HK-2 (cell line): ENCODE data around the gene EHBP1L1.

Source experiments
- DNase-seq: peaks from one replicate; pipeline ENCODE4 v3.0.0-alpha.2; 2018; ENCODE audit not compliant: unreplicated experiment

Gene EHBP1L1

DNA sequence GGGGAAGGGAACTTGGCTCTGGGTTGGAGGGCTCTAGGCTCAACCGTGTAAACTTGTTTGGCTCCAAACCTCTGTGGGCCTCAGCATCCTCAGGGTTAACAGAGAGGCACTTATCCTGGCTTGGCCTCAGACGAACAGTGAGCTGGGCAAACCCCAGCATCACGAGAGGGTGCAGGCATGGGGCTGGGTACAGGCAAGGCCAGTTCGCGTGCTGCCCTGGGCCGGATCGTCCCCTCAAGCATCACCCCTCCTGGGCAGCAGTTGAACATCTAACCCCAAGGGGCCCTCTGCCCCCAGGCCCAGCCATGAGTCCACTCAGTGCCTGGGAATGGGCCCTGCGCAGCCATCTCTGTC is 1.9 kb downstream of the EHBP1L1 start:
- no peak for DNase-seq

DNA sequence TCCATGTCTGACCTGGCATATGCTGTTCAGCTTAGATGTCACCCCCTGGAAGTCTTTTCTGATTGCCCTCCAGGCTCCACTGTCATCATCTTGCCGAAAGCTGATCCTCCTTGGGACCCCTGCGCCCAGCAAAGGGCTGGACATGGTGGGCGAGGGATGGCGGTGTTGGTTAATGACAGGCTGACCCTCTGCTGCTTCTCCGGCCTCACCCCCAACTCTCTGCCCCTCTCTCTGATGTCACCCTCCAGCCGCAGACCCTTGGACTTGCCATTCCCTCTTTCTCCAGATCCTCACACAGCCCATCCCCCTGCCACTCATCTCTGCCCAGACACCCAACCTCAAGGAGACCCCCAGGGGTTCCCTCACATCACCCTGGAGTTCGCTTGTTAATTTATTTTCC is 2.3 kb downstream of the EHBP1L1 start:
- no peak for DNase-seq

DNA sequence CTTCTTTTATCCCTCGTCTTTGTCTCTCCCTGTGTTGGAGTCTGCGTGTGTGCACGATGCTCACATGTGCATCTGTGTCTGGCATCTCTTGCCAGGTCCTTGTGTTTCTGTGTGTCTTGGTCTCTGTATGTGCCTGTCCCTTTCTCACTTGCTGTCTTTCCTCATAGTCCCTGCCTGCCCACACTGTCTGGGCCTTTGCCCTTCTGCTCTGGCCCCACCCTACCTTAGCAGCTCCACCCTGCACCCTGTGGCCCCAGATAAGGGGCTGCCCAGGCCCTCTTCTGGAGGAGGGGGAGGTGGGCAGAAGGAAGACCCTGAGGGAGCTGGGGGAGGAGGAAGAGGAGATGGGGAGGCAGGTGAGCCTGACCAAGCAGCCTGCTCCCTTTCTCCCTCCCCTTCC is 2.8 kb downstream of the EHBP1L1 start:
- DNase-seq, result no peak

DNA sequence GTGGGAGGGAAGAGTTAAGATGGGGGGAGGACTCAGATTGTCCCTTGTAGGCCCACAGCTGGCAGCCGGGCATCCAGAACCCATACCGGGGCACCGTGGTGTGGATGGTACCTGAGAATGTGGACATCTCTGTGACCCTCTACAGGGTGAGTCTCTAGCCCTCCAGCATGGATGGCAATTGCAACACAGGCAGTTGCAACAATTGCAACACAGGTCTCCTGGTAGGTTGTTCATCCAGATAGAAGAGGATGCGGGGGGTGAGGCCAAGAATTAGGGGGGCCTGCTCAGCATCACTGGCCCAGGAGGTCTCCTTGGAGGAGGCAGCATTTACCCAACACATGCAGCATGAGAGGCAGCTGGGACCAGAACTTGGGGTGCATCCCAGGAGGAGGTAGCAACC is 3.4 kb downstream of the EHBP1L1 start:
- DNase-seq, result no peak

DNA sequence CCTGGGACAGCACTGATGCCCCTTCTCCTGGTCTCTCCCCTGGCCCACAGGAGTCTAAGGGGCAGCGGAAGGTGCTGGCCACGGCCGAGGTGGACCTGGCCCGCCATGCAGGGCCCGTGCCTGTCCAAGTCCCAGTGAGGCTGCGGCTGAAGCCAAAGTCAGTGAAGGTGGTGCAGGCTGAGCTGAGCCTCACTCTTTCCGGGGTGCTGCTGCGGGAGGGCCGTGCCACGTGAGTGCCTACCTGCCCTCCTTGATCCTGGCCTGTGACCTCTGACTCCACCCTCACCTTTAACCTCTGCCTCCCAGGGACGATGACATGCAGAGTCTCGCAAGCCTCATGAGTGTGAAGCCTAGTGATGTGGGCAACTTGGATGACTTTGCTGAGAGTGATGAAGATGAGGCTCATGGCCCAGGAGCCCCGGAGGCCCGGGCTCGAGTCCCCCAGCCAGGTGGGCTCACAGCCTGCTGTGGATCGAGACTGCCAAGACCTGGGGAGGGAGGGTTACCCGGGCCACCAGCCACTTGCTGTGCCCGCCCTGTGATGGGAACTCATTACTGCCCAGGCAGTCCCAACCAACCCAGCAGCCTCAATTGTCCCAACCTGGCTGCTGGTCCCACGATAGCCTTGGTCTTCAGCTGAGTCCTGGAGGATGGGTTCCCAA is 4.3 kb downstream of the EHBP1L1 start:
- DNase-seq, result no peak

DNA sequence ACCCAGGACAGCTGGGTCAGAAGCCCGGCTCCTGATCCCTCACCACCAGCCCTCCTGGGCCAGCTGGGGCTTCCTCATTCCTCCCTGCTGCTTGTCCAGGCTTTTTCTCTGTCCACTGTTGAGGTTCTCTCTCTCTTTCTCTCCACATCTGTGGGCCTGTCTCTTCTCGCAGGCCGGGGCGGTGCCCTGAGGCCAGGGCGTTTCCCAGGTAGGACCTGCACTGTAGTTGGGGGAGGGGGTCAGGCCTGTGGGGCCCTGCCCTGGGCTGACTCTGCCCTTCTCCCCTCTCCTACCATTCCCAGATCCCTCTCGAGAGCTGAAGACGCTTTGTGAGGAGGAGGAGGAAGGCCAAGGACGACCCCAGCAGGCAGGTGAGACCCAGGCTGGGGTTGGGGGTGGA is 4.9 kb downstream of the EHBP1L1 start:
- no peak for DNase-seq

DNA sequence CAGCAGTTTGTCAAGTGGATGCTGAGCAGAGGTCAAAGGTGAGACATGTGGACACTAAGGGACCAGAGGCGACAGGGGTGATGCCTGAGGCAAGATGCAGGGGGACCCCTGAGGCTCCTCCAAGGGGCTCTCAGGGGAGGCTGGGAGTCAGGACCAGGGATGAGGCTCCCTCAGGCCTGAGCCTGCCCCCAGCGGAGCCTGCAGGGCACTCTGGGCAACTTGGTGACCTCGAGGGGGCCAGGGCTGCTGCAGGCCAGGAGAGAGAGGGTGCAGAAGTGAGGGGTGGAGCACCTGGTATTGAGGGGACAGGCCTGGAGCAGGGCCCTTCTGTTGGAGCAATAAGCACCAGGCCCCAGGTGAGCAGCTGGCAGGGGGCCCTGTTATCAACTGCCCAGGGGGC is 6.1 kb downstream of the EHBP1L1 start:
- DNase-seq, result no peak

DNA sequence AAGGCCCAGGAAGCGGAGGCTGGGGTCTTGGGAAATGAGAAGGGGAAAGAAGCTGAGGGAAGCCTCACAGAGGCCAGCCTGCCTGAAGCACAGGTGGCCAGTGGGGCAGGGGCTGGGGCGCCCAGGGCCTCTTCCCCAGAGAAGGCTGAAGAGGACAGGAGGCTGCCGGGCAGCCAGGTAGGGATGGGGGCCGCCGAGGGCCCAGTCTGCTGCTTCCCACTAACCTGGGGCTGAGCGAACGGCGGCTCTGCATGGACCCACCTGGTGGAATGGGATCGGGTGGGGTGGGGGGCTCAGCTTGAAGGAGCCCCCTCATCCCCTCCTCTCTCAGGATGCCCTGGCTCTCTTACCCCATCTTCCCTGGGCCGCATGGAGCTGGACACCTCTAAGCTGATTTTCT is 7.7 kb downstream of the EHBP1L1 start:
- no peak for DNase-seq

DNA sequence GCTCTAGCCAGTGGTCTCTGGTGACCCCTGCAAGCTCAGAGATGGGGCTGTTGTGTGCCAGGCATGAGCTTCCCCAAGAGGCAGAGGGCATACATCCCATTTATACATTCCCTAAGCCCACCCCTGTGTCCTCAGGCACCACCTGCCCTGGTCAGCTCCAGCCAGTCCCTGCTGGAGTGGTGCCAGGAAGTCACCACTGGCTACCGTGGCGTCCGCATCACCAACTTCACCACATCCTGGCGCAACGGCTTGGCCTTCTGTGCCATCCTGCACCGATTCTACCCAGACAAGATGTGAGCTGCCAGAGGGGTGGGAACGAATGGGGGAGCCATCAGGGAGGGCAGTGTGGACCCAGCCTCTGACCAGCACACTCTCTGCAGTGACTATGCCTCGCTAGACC is 8.3 kb downstream of the EHBP1L1 start:
- no peak for DNase-seq

DNA sequence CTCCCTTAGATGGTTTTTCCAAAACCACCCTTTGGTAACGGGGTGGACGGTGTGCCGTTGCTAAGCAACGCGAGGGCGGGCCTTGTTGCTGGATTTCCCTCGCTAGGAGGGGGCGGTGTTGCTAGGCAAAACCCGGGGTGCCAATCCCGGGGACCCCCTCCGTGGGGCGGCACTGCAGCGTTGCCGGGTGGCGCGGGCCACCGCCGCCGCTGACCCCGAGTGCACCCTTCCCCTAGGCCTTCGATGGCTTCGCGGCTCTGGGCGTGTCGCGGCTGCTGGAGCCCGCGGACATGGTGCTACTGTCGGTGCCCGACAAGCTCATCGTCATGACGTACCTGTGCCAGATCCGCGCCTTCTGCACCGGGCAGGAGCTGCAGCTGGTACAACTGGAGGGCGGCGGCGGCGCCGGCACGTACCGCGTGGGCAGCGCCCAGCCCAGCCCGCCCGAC is 8.9 kb downstream of the EHBP1L1 start:
- no peak for DNase-seq

DNA sequence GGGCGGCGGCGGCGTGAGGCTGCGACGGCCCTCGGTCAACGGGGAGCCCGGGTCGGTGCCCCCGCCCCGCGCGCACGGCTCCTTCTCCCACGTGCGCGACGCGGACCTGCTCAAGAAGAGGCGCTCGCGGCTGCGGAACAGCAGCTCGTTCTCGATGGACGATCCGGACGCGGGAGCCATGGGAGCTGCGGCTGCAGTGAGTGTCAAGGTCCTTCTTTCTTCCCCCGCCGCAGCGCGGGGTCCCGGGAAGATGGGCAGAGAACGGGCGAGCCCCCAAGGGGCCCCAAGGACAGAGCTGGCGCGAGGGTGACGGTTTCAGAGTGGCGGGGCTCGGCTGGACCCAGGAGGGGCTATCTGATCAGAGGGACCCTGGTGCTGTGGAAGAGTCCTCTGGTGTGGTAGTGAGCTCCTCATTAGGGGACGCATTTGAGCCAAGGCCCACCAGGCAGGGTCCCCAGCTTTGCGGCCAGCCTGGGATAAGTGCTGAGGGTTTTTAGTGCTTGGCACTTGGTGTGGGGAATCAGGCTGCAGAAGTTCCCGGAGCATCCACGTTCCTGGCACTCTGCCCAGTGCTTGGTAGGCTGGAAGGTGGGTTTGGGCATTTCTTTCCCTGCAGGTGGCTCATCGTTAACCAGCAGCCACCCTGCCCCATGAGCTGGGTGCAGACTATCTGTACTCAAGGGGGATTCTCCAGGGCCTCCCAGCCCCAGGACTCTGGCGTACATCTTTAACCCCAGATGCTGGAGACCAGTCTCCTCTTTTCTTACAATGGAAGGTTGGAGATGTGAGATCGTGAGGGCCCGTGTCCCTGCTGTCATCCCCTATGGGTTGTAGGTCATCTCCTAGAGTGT is 9.8 kb downstream of the EHBP1L1 start:
- DNase-seq, result no peak

DNA sequence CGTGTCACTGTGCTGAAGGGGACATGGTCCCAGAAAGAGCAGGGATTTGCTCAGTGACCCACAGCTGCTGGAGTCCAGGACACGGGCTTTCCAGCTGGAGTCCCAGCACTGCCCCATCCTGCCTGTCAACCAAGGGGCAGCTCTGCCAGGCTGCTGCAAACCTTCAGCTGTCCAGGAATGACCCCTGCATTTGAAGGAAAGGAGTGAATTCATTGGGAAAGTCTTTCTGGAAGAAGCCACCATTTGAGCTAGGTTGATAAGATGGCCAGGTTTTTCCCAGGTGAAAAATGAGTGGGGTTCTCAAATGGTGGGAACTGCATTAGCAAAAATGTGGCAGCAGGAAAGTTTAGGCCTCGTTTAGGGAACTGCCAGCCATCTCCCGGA is 10.4 kb downstream of the EHBP1L1 start:
- DNase-seq, result no peak

DNA sequence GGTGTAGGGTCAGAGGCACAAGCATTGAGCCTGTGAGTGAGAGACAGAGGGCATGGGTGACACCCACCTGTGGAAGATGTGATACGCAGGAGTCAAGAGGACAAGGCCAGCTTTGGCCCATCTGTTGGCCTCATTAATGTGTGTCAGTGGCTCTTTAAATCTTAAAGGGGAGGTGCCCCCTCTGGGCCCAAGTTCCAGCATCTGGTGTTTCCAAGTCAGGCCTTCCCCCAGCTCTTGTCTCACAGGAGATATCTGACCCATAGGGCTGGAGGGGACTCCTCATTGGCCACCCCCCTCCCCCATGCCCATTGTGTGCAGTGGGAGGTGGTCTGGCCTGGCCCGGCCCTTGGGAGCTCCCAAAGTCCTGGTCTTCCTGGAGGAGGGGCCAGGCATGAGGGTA is 10.8 kb downstream of the EHBP1L1 start:
- no peak for DNase-seq

DNA sequence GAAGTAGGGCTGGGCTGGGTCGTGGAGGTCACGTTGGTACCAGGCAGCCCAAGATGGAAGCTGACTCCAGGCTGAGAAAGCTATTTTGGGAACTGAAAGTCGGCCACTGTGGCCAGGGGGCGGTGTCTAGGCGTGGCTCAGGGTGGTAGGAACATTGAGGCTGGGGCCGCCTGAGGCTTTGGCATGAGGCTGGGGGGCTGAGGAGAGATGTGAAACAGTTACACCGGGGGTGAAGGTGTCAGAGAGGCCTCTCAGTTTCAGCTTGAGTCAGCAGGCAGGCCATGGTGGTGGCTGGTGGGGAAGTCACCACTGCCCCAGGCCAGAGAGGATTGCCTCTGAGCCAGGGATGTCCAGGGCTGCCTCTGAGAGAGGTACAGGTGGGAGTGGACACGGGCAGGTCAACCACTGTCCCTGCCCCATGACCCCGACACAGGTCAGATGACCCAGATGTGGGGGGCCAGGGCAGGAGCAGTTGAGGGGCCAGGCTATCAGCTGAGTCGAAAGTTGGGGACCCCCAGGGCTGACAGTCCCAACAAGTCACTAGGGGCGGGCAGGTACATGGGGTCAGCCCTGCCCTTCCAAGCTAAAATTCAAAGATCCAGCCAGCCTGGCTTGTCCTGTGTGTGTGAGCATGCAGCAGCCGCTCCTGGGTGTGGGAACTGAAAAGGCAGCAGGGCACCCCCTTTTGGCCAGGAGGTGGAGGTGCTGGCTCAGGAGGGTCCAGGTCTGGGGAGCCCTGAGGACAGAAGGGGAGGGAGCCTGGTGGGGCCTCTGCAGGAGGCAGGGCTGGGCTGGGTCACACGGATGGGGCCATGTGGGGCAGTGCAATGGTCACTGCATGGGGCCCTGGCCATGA is 12.6 kb downstream of the EHBP1L1 start:
- no peak for DNase-seq

DNA sequence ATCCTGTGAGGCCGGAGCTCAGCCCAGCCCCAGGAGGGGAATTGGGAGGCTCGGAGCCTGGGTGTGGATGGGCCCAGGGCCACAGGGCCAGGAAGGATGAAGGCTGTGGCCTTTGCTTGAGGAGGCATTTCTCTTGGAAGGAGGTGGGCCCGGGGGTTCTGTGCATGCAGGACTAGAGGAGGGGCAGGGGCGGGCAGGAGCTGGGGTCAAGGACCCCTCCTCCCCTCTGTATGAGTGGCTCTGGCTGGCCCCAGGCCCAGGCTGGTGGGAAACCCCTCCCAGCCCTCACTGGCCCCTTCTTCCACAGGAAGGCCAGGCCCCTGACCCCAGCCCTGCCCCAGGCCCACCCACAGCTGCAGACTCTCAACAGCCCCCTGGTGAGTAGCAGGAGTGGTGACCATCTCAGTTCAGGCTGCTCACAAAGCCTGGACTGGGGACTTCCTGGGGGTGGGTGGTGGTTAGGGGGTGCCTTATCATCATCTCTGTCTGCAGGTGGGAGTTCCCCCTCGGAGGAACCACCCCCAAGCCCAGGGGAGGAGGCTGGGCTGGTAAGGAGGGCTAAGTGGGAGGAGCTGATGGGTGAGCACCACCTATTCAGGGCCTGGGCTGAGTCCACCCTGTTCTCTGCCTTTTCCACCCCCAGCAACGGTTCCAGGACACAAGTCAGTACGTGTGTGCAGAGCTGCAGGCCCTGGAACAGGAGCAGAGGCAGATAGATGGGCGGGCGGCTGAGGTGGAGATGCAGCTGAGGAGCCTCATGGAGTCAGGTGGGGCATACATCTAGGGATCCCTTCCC is 13.8 kb downstream of the EHBP1L1 start:
- no peak for DNase-seq

DNA sequence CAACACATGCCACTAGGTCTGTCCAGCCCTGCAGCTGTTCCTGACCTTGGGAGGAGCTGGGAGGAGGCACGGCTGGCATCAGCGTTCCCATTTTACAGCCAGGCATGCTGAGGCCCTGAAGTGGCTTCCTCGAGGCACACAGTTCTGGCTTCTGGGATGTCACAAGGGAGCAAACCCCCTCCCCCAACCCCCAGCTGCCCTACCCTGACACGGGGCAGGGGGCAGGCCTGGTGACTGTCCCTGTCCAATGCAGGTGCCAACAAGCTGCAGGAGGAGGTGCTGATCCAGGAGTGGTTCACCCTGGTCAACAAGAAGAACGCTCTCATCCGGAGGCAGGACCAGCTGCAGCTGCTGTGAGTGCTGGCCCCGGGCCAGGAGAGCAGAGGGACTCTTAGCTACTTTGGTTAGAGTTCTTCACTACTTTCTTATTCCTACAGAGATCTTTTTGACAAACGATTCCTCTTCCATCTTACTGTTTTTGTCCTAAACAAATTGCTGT is 14.4 kb downstream of the EHBP1L1 start:
- no peak for DNase-seq

DNA sequence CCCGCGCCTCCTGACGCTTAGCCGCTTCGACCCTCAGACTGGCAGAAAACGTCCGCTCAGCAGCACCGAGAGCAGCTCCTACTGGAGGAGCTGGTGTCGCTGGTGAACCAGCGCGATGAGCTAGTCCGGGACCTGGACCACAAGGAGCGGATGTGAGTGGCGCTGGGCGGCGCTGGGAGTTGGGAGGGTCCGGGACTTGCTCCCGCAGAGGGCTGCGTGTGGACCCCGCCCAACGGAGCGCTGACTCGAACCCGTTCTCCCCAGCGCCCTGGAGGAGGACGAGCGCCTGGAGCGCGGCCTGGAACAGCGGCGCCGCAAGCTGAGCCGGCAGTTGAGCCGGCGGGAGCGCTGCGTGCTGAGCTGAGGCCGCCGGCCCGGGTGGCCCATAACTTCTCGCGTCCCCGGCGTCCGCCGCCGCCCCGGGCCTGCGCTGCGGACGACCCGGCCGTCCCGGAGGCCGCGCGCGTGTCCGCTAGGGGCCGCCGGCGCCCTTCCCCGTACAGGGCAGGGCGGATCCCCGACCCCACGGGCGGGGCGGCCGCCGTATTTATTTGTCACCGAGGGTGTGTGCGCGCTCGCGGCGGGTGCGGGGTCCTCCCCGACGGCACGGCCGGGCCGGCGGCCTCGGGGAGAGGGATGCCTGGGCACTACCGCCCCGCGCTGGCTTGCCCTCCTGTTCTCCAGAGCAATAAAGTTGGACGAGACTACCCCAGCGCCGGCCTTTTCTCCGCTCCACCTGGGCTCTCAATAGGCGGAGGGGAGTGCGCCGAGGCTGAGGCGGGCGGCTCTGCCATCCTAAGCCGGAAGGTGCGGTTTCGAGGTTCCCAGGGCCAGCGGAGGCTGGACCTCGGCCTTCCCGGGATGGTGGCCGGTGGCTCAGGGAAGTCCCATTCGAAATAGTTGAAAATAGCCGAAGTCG is 16.3 kb downstream of the EHBP1L1 start:
- no peak for DNase-seq

DNA sequence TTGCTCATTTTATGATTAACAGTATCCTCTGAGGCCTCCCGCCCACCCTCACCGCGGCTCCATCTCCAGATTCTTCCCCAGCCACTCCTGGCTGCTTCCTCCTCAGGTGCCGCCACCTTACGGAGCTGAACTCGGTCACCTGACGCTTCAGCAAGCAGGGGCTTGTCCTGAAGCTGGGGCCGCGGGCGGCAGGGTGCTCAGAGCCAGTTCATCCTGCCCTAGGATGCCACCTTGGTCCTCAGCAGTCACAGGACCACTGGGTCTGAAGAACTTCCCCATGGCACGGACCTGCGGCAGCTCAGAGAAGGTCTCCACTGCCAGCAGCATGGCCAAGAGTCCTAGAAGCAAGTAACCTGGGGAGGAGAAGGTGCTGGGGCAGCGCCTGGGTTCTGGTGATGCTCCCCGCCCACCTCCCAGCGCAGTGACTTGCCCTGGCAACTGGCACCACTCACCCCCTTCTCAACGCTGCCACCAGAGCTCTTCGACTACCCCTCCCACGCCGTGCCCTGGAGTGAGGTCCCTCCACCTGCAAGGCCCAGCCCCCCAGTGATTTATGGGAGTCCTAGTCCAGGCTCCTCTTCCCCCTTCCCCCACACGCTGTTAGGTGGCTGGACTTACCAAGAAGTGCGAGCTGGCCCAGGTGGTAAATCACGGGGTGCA is 17.1 kb downstream of the EHBP1L1 start:
- no peak for DNase-seq

DNA sequence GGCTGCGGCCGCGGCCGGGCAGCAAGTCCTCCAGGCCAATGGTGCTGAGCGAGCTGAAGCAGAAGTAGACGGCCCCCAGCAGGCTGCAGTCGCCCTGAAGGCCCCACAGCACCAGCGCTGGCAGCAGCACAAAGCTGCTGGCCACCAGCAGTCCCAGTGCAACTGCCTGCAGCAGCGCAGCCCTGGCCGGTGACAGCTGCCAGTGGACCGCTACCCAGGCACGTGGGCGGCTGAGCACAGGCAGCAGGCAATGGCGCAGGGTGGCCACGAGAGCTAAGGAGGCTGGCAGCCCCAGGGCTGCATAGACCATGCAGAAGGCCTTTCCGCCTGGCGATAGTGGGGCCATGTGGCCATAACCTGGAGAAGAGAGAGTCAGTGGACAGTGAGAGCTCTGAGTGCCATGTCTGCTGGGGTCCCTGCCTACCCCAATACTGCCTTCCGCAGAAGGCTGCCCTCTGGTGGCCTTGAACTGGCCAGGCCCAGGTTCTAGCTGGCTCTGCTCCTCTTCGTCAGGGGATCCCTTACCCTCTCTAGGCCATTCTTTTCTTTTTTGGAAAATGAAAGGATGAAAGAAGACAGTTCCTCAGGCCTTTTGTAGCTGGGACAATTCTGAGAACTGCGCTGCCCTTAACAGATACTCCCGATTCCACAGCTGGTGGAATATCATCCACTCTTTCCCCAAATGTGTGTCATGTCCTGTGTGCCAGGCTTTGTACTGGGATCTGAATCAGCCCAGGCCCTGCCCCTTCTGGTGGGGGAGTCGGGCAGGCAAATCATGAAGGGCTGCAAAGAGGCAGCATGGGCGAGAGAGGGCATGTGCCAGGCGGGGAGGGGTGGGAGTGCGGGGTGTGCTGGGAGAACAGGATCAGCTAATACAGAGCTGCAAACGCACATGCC is 17.9 kb downstream of the EHBP1L1 start:
- DNase-seq, result no peak
